HepG2 (cell line): ENCODE results near the gene MYO9A. TPM values are rescaled to one million over a fixed set of nuclear protein-coding genes. Genes with fewer than 3 reads are reported as not detected.
"Not testable (repeated sequence)": the region's sequence is repeated elsewhere in the genome, so short reads cannot be mapped to it uniquely, and the experiment has no call there.

ENCODE experiments used
- ATAC-seq: fragments of 200-7000 bp; cut with Tn5 transposase; 3 replicates; pipeline ENCODE4 v1.9.1; 2020; ENCODE audit warnings: mild to moderate bottlenecking, moderate library complexity
- BruUV-seq: library from RNA; stranded (reverse); fragments of 400-500 nt; replicated peaks from 2 replicates; lab custom pipeline; 2021; lab: Mats Ljungman, UMichigan
- CTCF ChIA-PET: fragments of 300-600 bp; formaldehyde crosslinking; extraction: SDS; loops from one replicate; lab custom pipeline; 2021; ENCODE audit warnings: low total read pairs, inconsistent platforms, low intra/inter-chr PET ratio; lab: Yijun Ruan, JAX
- POLR2A ChIA-PET: fragments of 350-600 bp; sonication (Branson Sonifier 250); formaldehyde crosslinking; loops from one replicate; lab custom pipeline; 2020; ENCODE audit warnings: antibody characterized with exemption, inconsistent platforms; lab: Yijun Ruan, JAX
- DNase-seq: peaks from one replicate; pipeline ENCODE4 v3.0.0-alpha.2; 2015; ENCODE audit warnings: low spot score
- FAIRE-seq: peaks from 3 replicates; lab custom pipeline; 2011; peaks lifted over from hg19 to GRCh38; lab: Jason Lieb, UNC
- H2AFZ ChIP-seq: one replicate; pipeline ENCODE4 v1.6.1; 2011; ENCODE audit warnings: low read length, inconsistent platforms
- H3K27ac ChIP-seq: fragments of 300-600 bp; 3 replicates; pipeline ENCODE4 v1.8.0; 2011; ENCODE audit warnings: mixed run types, mild to moderate bottlenecking, mixed read lengths, low read length, inconsistent platforms; ENCODE audit not compliant: insufficient read depth; ENCODE audit errors: extremely low read length
- H3K27me3 ChIP-seq, 2 experiments: fragments of 200-600 bp in 1 of 2; 2 replicates in 1 of 2; 3 replicates in 1 of 2; pipeline versions ENCODE4 v1.6.0 to v1.8.0; 2011; ENCODE audit warnings: low read length in 2 of 2, mild to moderate bottlenecking in 2 of 2, moderate library complexity in 2 of 2, inconsistent platforms in 1 of 2; ENCODE audit not compliant: insufficient read depth in 2 of 2, control insufficient read depth in 1 of 2
- H3K36me3 ChIP-seq, 2 experiments: fragments of 200-600 bp in 1 of 2; replicated peaks in 1 of 2; 2 replicates in 1 of 2; 3 replicates in 1 of 2; pipeline versions ENCODE4 v1.5.1 to v1.8.0; 2011; ENCODE audit warnings: low read length in 2 of 2, inconsistent platforms in 1 of 2; ENCODE audit not compliant: insufficient read depth in 2 of 2, control insufficient read depth in 1 of 2
- H3K4me1 ChIP-seq: 2 replicates; pipeline ENCODE4 v1.5.1; 2012; ENCODE audit warnings: low read length, inconsistent platforms; ENCODE audit not compliant: insufficient read depth
- H3K4me2 ChIP-seq: 2 replicates; pipeline ENCODE4 v1.6.0; 2011; ENCODE audit warnings: low read depth, low read length, inconsistent platforms
- H3K4me3 ChIP-seq, 3 experiments: fragments of 200-600 bp in 1 of 3; sonication (generic), shearing (Covaris generic) in 1 of 3; replicated peaks in 1 of 3; 2 replicates each; pipeline ENCODE4 v1.5.1; 2011 to 2016; ENCODE audit warnings: low read length in 3 of 3, inconsistent platforms in 2 of 3, low read depth in 2 of 3, mild to moderate bottlenecking in 2 of 3, control low read depth in 1 of 3, mixed read lengths in 1 of 3; ENCODE audit not compliant: insufficient read depth in 1 of 3
- H3K79me2 ChIP-seq: one replicate; pipeline ENCODE4 v1.6.1; 2011; ENCODE audit warnings: low read length, inconsistent platforms; ENCODE audit not compliant: insufficient read depth
- H3K9ac ChIP-seq: 2 replicates; pipeline ENCODE4 v1.6.0; 2011; ENCODE audit warnings: mild to moderate bottlenecking, low read depth, low read length, inconsistent platforms; ENCODE audit not compliant: insufficient read depth
- H3K9me3 ChIP-seq: 2 replicates; pipeline ENCODE4 v1.5.1; 2012; ENCODE audit warnings: mild to moderate bottlenecking, low read length
- H4K20me1 ChIP-seq: 2 replicates; pipeline ENCODE4 v1.6.0; 2011; ENCODE audit warnings: inconsistent platforms, mild to moderate bottlenecking, low read length, moderate library complexity; ENCODE audit not compliant: insufficient read depth
- DNMT3B ChIP-seq: conservative IDR thresholded peaks from 2 replicates; pipeline ENCODE4 v1.6.1; 2016; ENCODE audit warnings: missing biosample characterization, control low read depth
- FOXP1 ChIP-seq, 2 experiments: fragments of 450-650 bp in 1 of 2; IDR thresholded peaks; 2 replicates each; pipeline ENCODE4 v1.6.1; 2017 to 2018; ENCODE audit warnings: antibody characterized with exemption in 1 of 2
- NR2F2 ChIP-seq: IDR thresholded peaks from 2 replicates; pipeline ENCODE4 v1.6.1; 2012; ENCODE audit warnings: low read depth, inconsistent platforms, borderline replicate concordance
- SALL1 ChIP-seq: sonication (generic); formaldehyde crosslinking; IDR thresholded peaks from 2 replicates; pipeline ENCODE4 v1.8.0; 2022; ENCODE audit warnings: mild to moderate bottlenecking, missing genetic modification reagents
- TRAFD1 ChIP-seq: sonication (generic); formaldehyde crosslinking; IDR thresholded peaks from 2 replicates; pipeline ENCODE4 v1.5.1; 2020; ENCODE audit warnings: missing genetic modification reagents, mild to moderate bottlenecking, borderline replicate concordance
- ZIK1 ChIP-seq: sonication (generic); formaldehyde crosslinking; IDR thresholded peaks from 2 replicates; pipeline ENCODE4 v1.5.0; 2020; ENCODE audit warnings: mild to moderate bottlenecking, low read depth, missing genetic modification reagents, borderline replicate concordance
- ZNF580 ChIP-seq: IDR thresholded peaks from 2 replicates; pipeline ENCODE4 v1.6.1; 2016; ENCODE audit warnings: low read depth, borderline replicate concordance
- ZNF615 ChIP-seq: sonication (generic); formaldehyde crosslinking; IDR thresholded peaks from 2 replicates; pipeline ENCODE4 v1.5.0; 2020; ENCODE audit warnings: mild to moderate bottlenecking, missing genetic modification reagents, borderline replicate concordance
- ZZZ3 ChIP-seq: sonication (generic); formaldehyde crosslinking; IDR thresholded peaks from 2 replicates; pipeline ENCODE4 v1.4.0; 2020; ENCODE audit warnings: missing genetic modification reagents, mild to moderate bottlenecking, borderline replicate concordance
- WGBS: methylation state at CpG from one replicate; pipeline ENCODE4 v1.1.6; 2017; ENCODE audit warnings: low lambda C conversion rate; 5-methylcytosine and 5-hydroxymethylcytosine counted together
- in situ Hi-C: cut with HindIII; loops from 2 replicates; pipeline ENCODE4 v1.10.0; 2017; ENCODE audit warnings: low pct_unique_long_range_greater_than_20kb; ENCODE audit not compliant: extremely low pct_ligation_motif_present
- intact Hi-C: fragments of 100-400 bp; cut with micrococcal nuclease; formaldehyde crosslinking; loops from one replicate; pipeline ENCODE4 v1.10.0; 2022; ENCODE audit not compliant: unreplicated experiment
- polyA plus RNA-seq, 8 experiments: library from polyadenylated mRNA; depleted of rRNA in 3 of 8; stranded (reverse) in 7 of 8; unstranded in 1 of 8; fragments of >200 nt; fragmentation: Illumina TruSeq in 4 of 8; extraction: Trizol in 4 of 8; gene quantifications; 2 replicates each; pipeline versions ENCODE4 v1.2.1 to v1.2.3, GENCODE V29; 2011 to 2016; ENCODE audit warnings: low read depth in 4 of 8, missing spikeins in 1 of 8, mixed read lengths in 1 of 8; ENCODE audit not compliant: insufficient read depth in 1 of 8
- total RNA-seq, 5 experiments: library from RNA; depleted of rRNA; stranded (reverse); fragments of >200 nt; fragmentation: Illumina TruSeq; extraction: Trizol; gene quantifications; 2 replicates each; pipeline ENCODE4 v1.2.3, GENCODE V29; 2016; ENCODE audit warnings: low read depth in 1 of 5

The MYO9A gene
- total and polyA plus RNA-seq, 2 of the 13 experiments (the other 11 are each of a cell fraction or from before 2014, with no cell fraction given), result 4.8 to 15.3 TPM

GRCh38 chr15:72056217-72056616, 61.7 kb downstream of the MYO9A start:
- 98% methylated on average over 2 of the region's 2 CpGs for WGBS

GRCh38 chr15:72053297-72053696, 64.7 kb downstream of the MYO9A start:
- H3K9ac ChIP-seq, H3K4me1 ChIP-seq, H2AFZ ChIP-seq, H3K79me2 ChIP-seq, BruUV-seq, H3K4me2 ChIP-seq, H4K20me1 ChIP-seq, H3K27ac ChIP-seq, DNase-seq, CTCF ChIA-PET, H3K9me3 ChIP-seq, H3K27me3 ChIP-seq, FAIRE-seq, ATAC-seq, in situ Hi-C loops, H3K4me3 ChIP-seq, H3K36me3 ChIP-seq, POLR2A ChIA-PET, intact Hi-C loops: not testable (repeated sequence)
- WGBS, result 96% methylated on average over 7 of the region's 7 CpGs

More at GRCh38 chr15:72056217-72056616, 61.7 kb downstream of the MYO9A start:
- H2AFZ ChIP-seq, POLR2A ChIA-PET, CTCF ChIA-PET, H3K27me3 ChIP-seq, DNase-seq, H3K9me3 ChIP-seq, BruUV-seq, H3K27ac ChIP-seq, H3K9ac ChIP-seq, FAIRE-seq, H3K4me1 ChIP-seq, in situ Hi-C loops, ATAC-seq, intact Hi-C loops, H3K4me2 ChIP-seq, H3K36me3 ChIP-seq, H3K4me3 ChIP-seq, H4K20me1 ChIP-seq, H3K79me2 ChIP-seq: not testable (repeated sequence)

- intact Hi-C loops (no loop called here), in situ Hi-C loops (no loop called here)
- Histone ChIP-seq H3K4me3 (no peak overlapping the region), H3K79me2 (no peaks in the 10 kb centered on the region), H3K27ac (no peak overlapping the region), H3K9me3 (no peaks in the 10 kb centered on the region), H3K9ac (no peak overlapping the region), H2AFZ (no peak overlapping the region), H3K4me2 (no peak overlapping the region), H3K27me3 (no peaks in the 10 kb centered on the region), H4K20me1 (no peaks in the 10 kb centered on the region), H3K4me1 (no peaks in the 10 kb centered on the region), H3K36me3 (no peaks in the 10 kb centered on the region; a peak in 2 of 5 replicates)
- ATAC-seq, result no peak
- ChIA-PET CTCF (no interaction called here), POLR2A (no interaction called here)
- BruUV-seq, result no TSS peak
- WGBS, result 88% methylated on average over 1 of the region's 1 CpG
- no peak for DNase-seq
- no peak for FAIRE-seq
- TF ChIP-seq ZIK1 (no peak), NR2F2 (no peak), TRAFD1 (CRISPR knock-in tag) (no peak), ZNF580 (CRISPR knock-in tag) (no peak), DNMT3B (CRISPR knock-in tag) (no peak), FOXP1 (IDR thresholded peaks at IDR 0.05) (no peak), FOXP1 (CRISPR knock-in tag; IDR thresholded peaks at IDR 0.05) (no peak), ZZZ3 (CRISPR knock-in tag) (no peak), ZNF615 (CRISPR knock-in tag) (no peak), SALL1 (CRISPR knock-in tag) (no peak)
These were observed 67.2 kb downstream of the MYO9A start for GRCh38 chr15:72050700-72051099.
